OCI-LY7 (cell line): ENCODE data around the gene C20orf173. TPM values are rescaled to one million over a fixed set of nuclear protein-coding genes. Genes with fewer than 3 reads are reported as not detected.

ENCODE experiments used
- Bru-seq: library from RNA; stranded (reverse); fragments of 400-500 nt; gene quantifications from one replicate; lab custom pipeline; 2021; lab: Mats Ljungman, UMichigan
- BruChase-seq, 2 experiments: library from RNA; stranded (reverse); fragments of 400-500 nt; gene quantifications; one replicate each; lab custom pipeline; 2021; lab: Mats Ljungman, UMichigan
- BruUV-seq: library from RNA; stranded (reverse); fragments of 400-500 nt; replicated peaks from 2 replicates; lab custom pipeline; 2021; lab: Mats Ljungman, UMichigan
- CTCF ChIA-PET: fragments of 300-600 bp; sonication (Branson Sonifier 250); formaldehyde crosslinking; loops from one replicate; lab custom pipeline; 2022; ENCODE audit warnings: antibody characterized with exemption; ENCODE audit not compliant: unreplicated experiment; lab: Charles Lee
- POLR2A ChIA-PET: fragments of 300-600 bp; sonication (Branson Sonifier 250); formaldehyde crosslinking; loops from one replicate; lab custom pipeline; 2022; ENCODE audit warnings: antibody characterized with exemption; lab: Charles Lee
- DNase-seq: peaks from one replicate; pipeline ENCODE4 v3.0.0-alpha.2; 2015; ENCODE audit warnings: low spot score
- H2AFZ ChIP-seq: fragments of 200-600 bp; sonication (generic), shearing (Covaris generic); 2 replicates; pipeline ENCODE4 v1.6.1; 2014; ENCODE audit warnings: mild to moderate bottlenecking, antibody characterized with exemption, low read length, moderate library complexity
- H3K27ac ChIP-seq: fragments of 200-600 bp; sonication (generic); 2 replicates; pipeline ENCODE4 v1.5.1; 2014; ENCODE audit warnings: mixed run types, low read depth, mild to moderate bottlenecking, moderate library complexity, low read length, inconsistent platforms; ENCODE audit not compliant: poor library complexity, severe bottlenecking
- H3K36me3 ChIP-seq: fragments of 200-600 bp; sonication (generic); 2 replicates; pipeline ENCODE4 v1.6.1; 2014; ENCODE audit warnings: mild to moderate bottlenecking, antibody characterized with exemption, low read length, moderate library complexity, mixed read lengths; ENCODE audit not compliant: insufficient read depth
- H3K4me1 ChIP-seq: fragments of 200-600 bp; sonication (generic); 2 replicates; pipeline ENCODE4 v1.5.1; 2014; ENCODE audit warnings: mild to moderate bottlenecking, low read length; ENCODE audit not compliant: insufficient read depth, poor library complexity, severe bottlenecking
- H3K4me2 ChIP-seq: fragments of 200-600 bp; sonication (generic); 2 replicates; pipeline ENCODE4 v1.6.1; 2014; ENCODE audit warnings: mild to moderate bottlenecking, low read length
- H3K4me3 ChIP-seq: fragments of 200-600 bp; sonication (generic); 2 replicates; pipeline ENCODE4 v1.5.1; 2014; ENCODE audit warnings: mild to moderate bottlenecking, low read depth, low read length; ENCODE audit not compliant: poor library complexity, severe bottlenecking
- H3K79me2 ChIP-seq: fragments of 200-600 bp; sonication (generic); 2 replicates; pipeline ENCODE4 v1.6.1; 2016; ENCODE audit warnings: low read depth, mild to moderate bottlenecking, low read length, moderate library complexity, mixed read lengths; ENCODE audit not compliant: insufficient read depth
- H3K9me2 ChIP-seq: fragments of 200-600 bp; sonication (generic); 2 replicates; pipeline ENCODE4 v1.6.1; 2016; ENCODE audit warnings: mild to moderate bottlenecking, low read length, mixed read lengths; ENCODE audit not compliant: insufficient read depth
- H3K9me3 ChIP-seq: fragments of 200-600 bp; sonication (generic); 2 replicates; pipeline ENCODE4 v1.6.1; 2014; ENCODE audit warnings: mild to moderate bottlenecking, mixed run types, low read length, mixed read lengths
- H4K20me1 ChIP-seq: fragments of 200-600 bp; sonication (generic); 2 replicates; pipeline ENCODE4 v1.6.1; 2014; ENCODE audit warnings: mild to moderate bottlenecking, antibody characterized with exemption, low read length, moderate library complexity, mixed read lengths; ENCODE audit not compliant: insufficient read depth
- CTCF ChIP-seq: fragments of 200-600 bp; sonication (generic); conservative IDR thresholded peaks from 2 replicates; pipeline ENCODE4 v1.5.1; 2014; ENCODE audit warnings: mild to moderate bottlenecking, antibody characterized with exemption, low read length, moderate library complexity, mixed read lengths
- EZH2phosphoT487 ChIP-seq: fragments of 200-600 bp; sonication (generic); IDR thresholded peaks from 2 replicates; pipeline ENCODE4 v1.6.1; 2018; ENCODE audit warnings: low read depth, borderline replicate concordance, mild to moderate bottlenecking, mixed run types, antibody characterized with exemption, low read length, moderate library complexity, mixed read lengths
- intact Hi-C: fragments of 100-400 bp; cut with micrococcal nuclease; formaldehyde crosslinking; loops from one replicate; pipeline ENCODE4 v1.10.0; 2022; ENCODE audit not compliant: unreplicated experiment
- long read RNA-seq: library from polyadenylated mRNA; stranded (forward); transcript quantifications from one replicate; pipeline ENCODE4 v2.0.0, GENCODE V29; 2022
- total RNA-seq, 2 experiments: library from RNA; depleted of rRNA in 1 of 2; stranded (reverse); fragments of >200 nt in 1 of 2; shearing (Covaris generic) in 1 of 2; gene quantifications; 2 replicates each; pipeline ENCODE4 v1.2.3, GENCODE V29; 2014 to 2022

The C20orf173 gene
- total RNA-seq (2014; rRNA removed; shearing (Covaris generic)) (not detected in 2 replicates), total RNA-seq (2022) (not detected in 2 replicates), Bru-seq, nascent RNA (not detected), BruChase-seq, experiment 1, labeled RNA remaining after a 6-hour chase (not detected), BruChase-seq, experiment 2, labeled RNA remaining after a 2-hour chase (not detected)
- long read RNA-seq = 0 reads

GRCh38 chr20:35529552-35529951 lies at the start of gene C20orf173:
C20orf173 (minus strand) TSS chr20:35529652; CDS start chr20:35529373, 279 bp downstream.
- DNase-seq = no peak
- Histone ChIP-seq H3K79me2 (no peaks in the 10 kb centered on the region), H3K27ac (no peak within 1 kb of the TSS), H3K4me2 (no peak within 1 kb of the TSS), H3K4me1 (no peaks in the 10 kb centered on the region), H3K9me2 (no peaks in the 10 kb centered on the region), H3K36me3 (no peaks in the 10 kb centered on the region), H3K9me3 (peaks cover 4% of the 10 kb centered on the region; the same call in 1 of the 2 replicates), H2AFZ (no peak within 1 kb of the TSS), H4K20me1 (no peaks in the 10 kb centered on the region), H3K4me3 (no peak within 1 kb of the TSS)
- ChIA-PET CTCF (no interaction called here), POLR2A (interaction anchor here (0.7 kb wide), 1 partner anchor 349 kb away, joined by 4 read pairs; no protein-coding TSS in a partner anchor)
- intact Hi-C loops = no loop called here
- no TSS peak for BruUV-seq
- no peak for TF ChIP-seq CTCF
- no peak for TF ChIP-seq EZH2phosphoT487

- no peaks in the 10 kb centered on the region for H3K4me1 ChIP-seq
- no TSS peak for BruUV-seq
- H3K36me3 ChIP-seq = no peaks in the 10 kb centered on the region
- no peaks in the 10 kb centered on the region for H3K9me2 ChIP-seq
- ChIA-PET POLR2A (interaction anchor here (0.9 to 1.1 kb wide), 2 partner anchors 15 to 17 kb away, joined by 3 to 4 read pairs; no protein-coding TSS in a partner anchor), CTCF (interaction anchor here (0.6 kb wide), 1 partner anchor 40 kb away, joined by 3 read pairs; no protein-coding TSS in a partner anchor)
- H4K20me1 ChIP-seq = no peaks in the 10 kb centered on the region
- no peak overlapping the region for H3K4me2 ChIP-seq
- no peaks in the 10 kb centered on the region for H3K9me3 ChIP-seq
- no peak overlapping the region for H2AFZ ChIP-seq
- DNase-seq = no peak
- TF ChIP-seq CTCF (no peak), EZH2phosphoT487 (no peak)
- no peaks in the 10 kb centered on the region for H3K79me2 ChIP-seq
- no peak overlapping the region for H3K4me3 ChIP-seq
- intact Hi-C loops = no loop called here
- H3K27ac ChIP-seq = no peak overlapping the region
Measured at GRCh38 chr20:35579196-35579595, 49.7 kb upstream of the C20orf173 start.

- no peaks in the 10 kb centered on the region for H3K9me2 ChIP-seq
- no peak overlapping the region for H3K27ac ChIP-seq
- no peak for DNase-seq
- no peak for TF ChIP-seq EZH2phosphoT487
- TF ChIP-seq CTCF = no peak
- no peaks in the 10 kb centered on the region for H3K4me1 ChIP-seq
- H3K4me2 ChIP-seq = no peak overlapping the region
- H2AFZ ChIP-seq = no peak overlapping the region
- H3K79me2 ChIP-seq = no peaks in the 10 kb centered on the region
- no peaks in the 10 kb centered on the region for H3K36me3 ChIP-seq
- no TSS peak for BruUV-seq
- no peak overlapping the region for H3K4me3 ChIP-seq
- ChIA-PET CTCF (no interaction called here), POLR2A (interaction anchor here (0.8 to 0.9 kb wide), 2 partner anchors 10 to 14 kb away, joined by 3 read pairs; no protein-coding TSS in a partner anchor)
- no peaks in the 10 kb centered on the region for H3K9me3 ChIP-seq
- no peaks in the 10 kb centered on the region for H4K20me1 ChIP-seq
- intact Hi-C loops = no loop called here
Measured at GRCh38 chr20:35578469-35578868, 49.0 kb upstream of the C20orf173 start.
